Motor neuron (in vitro differentiated cells): ENCODE results near the gene KRTAP3-3. TPM values are rescaled to one million over a fixed set of nuclear protein-coding genes. Genes with fewer than 3 reads are reported as not detected.
A peak's percentile ranks its signal among the peaks of the same experiment; 100 is the strongest.

Experiments
- ATAC-seq, 8 experiments: fragments of 200-7000 bp; cut with Tn5 transposase; replicated peaks in 6 of 8; 2 replicates each; pipeline ENCODE4 v1.8.0; 2021; ENCODE audit warnings: mild to moderate bottlenecking in 8 of 8, moderate library complexity in 8 of 8
- H3K27ac ChIP-seq, 2 donors: fragments of 250-450 bp; sonication (Bioruptor Pico); 2 replicates each; pipeline ENCODE4 v1.9.0; 2021; ENCODE audit warnings: antibody characterized with exemption in 2 of 2, mild to moderate bottlenecking in 2 of 2, moderate library complexity in 1 of 2
- H3K4me1 ChIP-seq, 2 donors: fragments of 250-450 bp; sonication (Bioruptor Pico); replicated peaks in 1 of 2; 2 replicates each; pipeline ENCODE4 v1.6.1; 2021; ENCODE audit warnings: antibody characterized with exemption in 2 of 2, mild to moderate bottlenecking in 2 of 2, moderate library complexity in 1 of 2
- H3K4me3 ChIP-seq, 5 donors: fragments of 250-450 bp; sonication (Bioruptor Pico); 2 replicates each; pipeline ENCODE4 v1.9.0; 2021; ENCODE audit warnings: antibody characterized with exemption in 5 of 5, mild to moderate bottlenecking in 5 of 5, moderate library complexity in 4 of 5
- WGBS, 10 experiments: fragments of 450-650 bp; shearing (Covaris generic); methylation state at CpG; one replicate each; pipeline ENCODE4 v1.0.0; 2022; 5-methylcytosine and 5-hydroxymethylcytosine counted together
- in situ Hi-C, 9 experiments: fragments of 400-800 bp; cut with MboI; loops; one replicate each; pipeline ENCODE4 v1.15.0; 2021; ENCODE audit warnings: low sequenced_read_pairs in 9 of 9, low pct_unique_long_range_greater_than_20kb in 2 of 9; ENCODE audit not compliant: unreplicated experiment in 9 of 9
- total RNA-seq, 8 experiments: library from RNA; unstranded; fragments of 300-600 nt; gene quantifications; 2 replicates each; pipeline versions ENCODE4 v1.2.3 to v1.2.4, GENCODE V29; 2022

The KRTAP3-3 gene
- total RNA-seq, 8 experiments from 2014 or later: 0.33 to 0.47 TPM; not detected in 6

- in situ Hi-C loops: no loop called here
- Histone ChIP-seq H3K4me3 (no peak overlapping the region), H3K4me1 (peaks cover 4 to 7% of the 10 kb centered on the region in 2 donors), H3K27ac (no peak overlapping the region)
- ATAC-seq: peak in 1 of 8 experiments; percentile 18
- 20 to 69% (median 41%) methylated on average over 1 to 2 of the region's 2 CpGs for WGBS, 10 experiments
Measured at GRCh38 chr17:40997361-40997760, 3.4 kb upstream of the KRTAP3-3 start.

- in situ Hi-C loops: no loop called here
- ATAC-seq: no peak
- 54 to 100% (median 90%) methylated on average over 1 to 4 of the region's 4 CpGs; no CpG with 5 or more reads in 1 of the 10 experiments for WGBS, 10 experiments
- Histone ChIP-seq H3K4me1 (peaks cover 4 to 7% of the 10 kb centered on the region in 2 donors), H3K27ac (no peak overlapping the region), H3K4me3 (no peak overlapping the region)
Measured at GRCh38 chr17:40996829-40997228, 2.9 kb upstream of the KRTAP3-3 start.

- peaks cover 4 to 7% of the 10 kb centered on the region in 2 donors for H3K4me1 ChIP-seq
Measured at GRCh38 chr17:40995116-40995515, 1.2 kb upstream of the KRTAP3-3 start.

GRCh38 chr17:40993084-40993483 lies 880 bp downstream of the KRTAP3-3 start:
- Histone ChIP-seq H3K4me3 (no peak overlapping the region), H3K27ac (no peak overlapping the region), H3K4me1 (peaks cover 4 to 7% of the 10 kb centered on the region in 2 donors)
- no peak for ATAC-seq
- WGBS, 10 experiments: 70 to 97% (median 92%) methylated on average over 1 to 2 of the region's 2 CpGs
- in situ Hi-C loops: no loop called here

More at GRCh38 chr17:40995116-40995515, 1.2 kb upstream of the KRTAP3-3 start:
- H3K27ac ChIP-seq: no peak overlapping the region
- in situ Hi-C loops: no loop called here
- H3K4me3 ChIP-seq: no peak overlapping the region
- 0 to 89% (median 77%) methylated on average over 1 of the region's 1 CpG; no CpG with 5 or more reads in 4 of the 10 experiments for whole genome bisulfite sequencing, 10 experiments
- ATAC-seq: no peak

DNA sequence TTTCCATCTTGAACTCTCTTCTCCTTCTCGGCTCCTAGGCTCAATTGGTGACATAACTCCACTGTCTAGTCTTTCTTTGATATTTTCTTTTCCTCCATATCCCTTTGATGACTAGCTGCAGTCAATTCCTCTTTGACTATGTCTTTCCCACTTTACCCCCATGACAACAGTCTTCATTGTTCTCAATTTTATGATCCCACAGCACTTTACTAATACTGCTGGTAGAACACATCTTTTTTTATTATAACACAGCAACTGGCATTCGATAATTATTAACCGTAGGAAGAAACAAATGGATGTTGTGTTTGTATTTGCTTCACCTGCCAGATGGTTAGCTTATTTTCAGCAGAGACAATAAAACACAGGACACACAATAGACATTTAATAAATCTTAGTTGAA lies 1.3 kb downstream of the KRTAP3-3 start:
- Histone ChIP-seq H3K27ac (no peak overlapping the region), H3K4me1 (peaks cover 2 to 4% of the 10 kb centered on the region in 2 donors), H3K4me3 (no peak overlapping the region)
- ATAC-seq: no peak
- in situ Hi-C loops: no loop called here
- 37 to 93% (median 68%) methylated on average over 3 of the region's 3 CpGs; no CpG with 5 or more reads in 1 of the 10 experiments for WGBS, 10 experiments

DNA sequence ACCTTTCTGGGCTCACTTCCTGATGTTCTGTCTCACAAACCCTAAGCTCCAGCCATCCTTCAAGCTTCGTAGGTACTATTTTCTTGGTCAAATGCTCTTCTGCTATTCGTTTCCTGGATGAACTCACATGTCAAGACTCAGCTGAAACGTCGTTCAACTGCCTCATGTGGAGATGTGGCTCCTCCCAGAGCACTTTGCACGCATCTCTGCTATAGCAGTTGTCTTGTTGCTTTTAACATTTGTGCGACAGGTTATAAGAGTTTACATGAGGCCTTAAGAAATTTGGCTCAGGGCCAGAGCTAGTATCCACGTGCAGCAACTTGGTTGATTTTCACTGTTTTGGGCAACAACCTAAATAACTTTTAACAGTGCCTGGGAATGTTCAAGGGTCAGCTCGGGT lies 7.0 kb downstream of the KRTAP3-3 start:
- no peak overlapping the region for H3K4me3 ChIP-seq
- in situ Hi-C loops: no loop called here
- 20 to 92% (median 64%) methylated on average over 1 to 7 of the region's 8 CpGs; no CpG with 5 or more reads in 2 of the 10 experiments for WGBS, 10 experiments
- no peaks in the 10 kb centered on the region for H3K4me1 ChIP-seq
- ATAC-seq: no peak
- H3K27ac ChIP-seq: no peak overlapping the region

GRCh38 chr17:40984226-40984625 lies 9.7 kb downstream of the KRTAP3-3 start, which contains the start of gene KRT40:
Gene KRT40, minus strand, starts transcription at chr17:40984326. Its CDS starts 53 bp downstream, at chr17:40984273.
- Histone ChIP-seq H3K4me1 (no peaks in the 10 kb centered on the region), H3K4me3 (no peak within 1 kb of the TSS), H3K27ac (no peak within 1 kb of the TSS)
- 4 to 90% (median 56%) methylated on average over 1 to 3 of the region's 3 CpGs; no CpG with 5 or more reads in 2 of the 10 experiments for WGBS, 10 experiments
- no peak for ATAC-seq
- in situ Hi-C loops: no loop called here

DNA sequence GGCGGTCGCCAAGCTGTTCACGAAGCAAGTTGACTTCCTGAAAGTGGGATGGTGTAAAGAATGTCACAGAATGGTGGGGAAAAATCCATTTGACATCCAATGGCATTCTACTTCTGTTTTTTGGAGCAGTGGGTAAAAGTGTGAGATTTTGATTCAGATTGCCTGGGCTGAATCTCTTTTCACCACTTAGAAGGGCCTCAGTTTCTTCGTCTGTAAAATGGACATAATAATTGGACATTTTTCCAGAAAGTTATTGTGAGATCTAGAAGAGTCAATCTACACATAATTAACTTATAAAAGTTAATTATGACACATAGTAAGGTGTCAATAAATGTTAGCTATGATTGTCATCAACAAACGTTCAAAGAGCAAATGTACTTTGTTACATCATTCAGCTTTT lies 12.8 kb downstream of the KRTAP3-3 start:
- H3K4me1 ChIP-seq: no peaks in the 10 kb centered on the region
- no peak overlapping the region for H3K4me3 ChIP-seq
- 30 to 87% (median 45%) methylated on average over 1 to 5 of the region's 5 CpGs; no CpG with 5 or more reads in 1 of the 10 experiments for WGBS, 10 experiments
- in situ Hi-C loops: no loop called here
- ATAC-seq: no peak
- no peak overlapping the region for H3K27ac ChIP-seq

DNA sequence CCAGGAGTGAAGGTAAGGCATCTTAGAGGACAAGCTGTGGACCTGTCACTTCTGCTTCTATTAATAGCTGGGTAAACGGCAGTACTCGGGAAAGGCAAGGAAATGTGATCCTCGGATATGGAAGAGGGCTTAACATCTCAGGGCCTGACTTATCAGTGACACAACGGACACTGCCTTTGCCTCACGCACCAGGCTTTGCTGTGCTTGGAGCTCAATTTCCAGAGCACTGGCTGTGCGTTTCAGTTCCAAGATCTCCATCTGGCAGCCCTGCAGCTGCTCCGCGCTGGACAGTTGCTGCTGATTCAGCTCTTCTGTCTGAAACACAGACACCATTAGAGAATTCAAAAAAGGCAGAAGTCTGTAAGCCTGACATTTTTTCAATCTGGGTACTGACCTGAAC lies 13.4 kb downstream of the KRTAP3-3 start:
- no peak overlapping the region for H3K4me3 ChIP-seq
- peak in 6 of 8 experiments; percentile 28 to 69 (median 54) for ATAC-seq
- 27 to 88% (median 60%) methylated on average over 1 to 6 of the region's 8 CpGs; no CpG with 5 or more reads in 3 of the 10 experiments for WGBS, 10 experiments
- H3K4me1 ChIP-seq: no peaks in the 10 kb centered on the region
- H3K27ac ChIP-seq: no peak overlapping the region
- in situ Hi-C loops: no loop called here

DNA sequence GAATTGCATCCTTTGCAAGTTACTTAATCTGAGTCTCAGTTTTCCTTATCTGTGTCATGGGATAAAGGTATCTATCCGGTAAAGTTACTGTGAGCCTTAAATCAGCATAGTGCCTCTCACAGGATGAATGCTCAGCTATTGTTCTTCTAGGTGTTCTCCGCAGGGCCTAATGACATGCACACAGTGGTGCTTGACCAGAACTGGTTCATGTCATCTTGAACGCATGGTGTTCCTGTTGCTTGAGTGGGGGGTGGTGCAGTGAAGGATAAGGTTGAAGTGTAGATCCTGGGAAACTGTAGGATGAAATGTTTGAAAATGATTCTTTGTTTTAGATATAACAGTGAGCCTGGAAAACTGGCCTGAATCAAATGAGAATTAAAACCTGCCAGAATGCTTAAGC lies 13.8 kb downstream of the KRTAP3-3 start:
- ATAC-seq: no peak
- Histone ChIP-seq H3K4me3 (no peak overlapping the region), H3K4me1 (no peaks in the 10 kb centered on the region), H3K27ac (no peak overlapping the region)
- in situ Hi-C loops: no loop called here
- 69 to 100% (median 88%) methylated on average over 1 to 3 of the region's 3 CpGs; no CpG with 5 or more reads in 2 of the 10 experiments for WGBS, 10 experiments

- no peak for ATAC-seq
- H3K4me3 ChIP-seq: no peak overlapping the region
- H3K27ac ChIP-seq: no peak overlapping the region
- in situ Hi-C loops: no loop called here
- WGBS, 10 experiments: 0 to 97% (median 80%) methylated on average over 1 to 7 of the region's 13 CpGs; no CpG with 5 or more reads in 3 of the 10 experiments
- no peaks in the 10 kb centered on the region for H3K4me1 ChIP-seq
Measured at GRCh38 chr17:40978575-40979151, 15.3 kb downstream of the KRTAP3-3 start.

GRCh38 chr17:40975516-40975915 lies 18.4 kb downstream of the KRTAP3-3 start:
- in situ Hi-C loops: no loop called here

GRCh38 chr17:40974366-40974765 lies 19.6 kb downstream of the KRTAP3-3 start:
- no peak for ATAC-seq
- WGBS, 10 experiments: 8 to 100% (median 81%) methylated on average over 1 to 3 of the region's 3 CpGs; no CpG with 5 or more reads in 3 of the 10 experiments
- in situ Hi-C loops: no loop called here

More at GRCh38 chr17:40975516-40975915, 18.4 kb downstream of the KRTAP3-3 start:
- no peak for ATAC-seq
- Histone ChIP-seq H3K27ac (no peak overlapping the region), H3K4me3 (no peak overlapping the region), H3K4me1 (no peaks in the 10 kb centered on the region)

DNA sequence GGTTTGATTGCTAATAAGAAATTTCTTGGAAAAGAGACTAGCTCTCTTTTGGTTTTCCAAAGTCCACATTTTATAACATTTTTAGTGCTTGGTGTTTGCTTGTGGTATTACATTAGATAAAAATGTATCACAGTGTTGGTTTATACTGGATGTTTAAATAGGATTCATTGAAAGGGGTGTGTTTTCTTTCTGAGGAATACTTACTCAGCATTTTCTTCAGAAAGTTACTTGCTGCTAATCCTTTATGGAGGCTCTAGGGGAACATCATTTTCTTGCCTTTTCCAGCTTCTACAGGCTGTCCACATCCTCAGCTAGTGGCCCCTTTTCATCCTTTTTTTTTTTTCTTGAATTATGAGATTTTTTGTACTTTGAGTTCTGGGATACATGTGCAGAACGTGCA lies 26.4 kb downstream of the KRTAP3-3 start:
- ATAC-seq: no peak
- WGBS, 10 experiments: 43 to 83% (median 80%) methylated on average over 1 of the region's 1 CpG; no CpG with 5 or more reads in 7 of the 10 experiments
- in situ Hi-C loops: no loop called here
- Histone ChIP-seq H3K27ac (no peak overlapping the region), H3K4me3 (no peak overlapping the region), H3K4me1 (no peaks in the 10 kb centered on the region)

More at GRCh38 chr17:40974366-40974765, 19.6 kb downstream of the KRTAP3-3 start:
- Histone ChIP-seq H3K4me3 (no peak overlapping the region), H3K27ac (no peak overlapping the region), H3K4me1 (no peaks in the 10 kb centered on the region)
